Progenitor cell of endocrine pancreas (in vitro differentiated cells): ENCODE data around the gene URGCP. TPM values are rescaled to one million over a fixed set of nuclear protein-coding genes. Genes with fewer than 3 reads are reported as not detected.

Experiments
- DNase-seq: peaks from one replicate; pipeline ENCODE4 v3.0.0; 2021; ENCODE audit warnings: low spot score; ENCODE audit not compliant: unreplicated experiment
- H3K27ac Mint-ChIP-seq: 2 replicates; pipeline ENCODE4 v1.8.0; 2021; ENCODE audit warnings: mild to moderate bottlenecking, moderate library complexity, mixed read lengths
- H3K27me3 Mint-ChIP-seq: 2 replicates; pipeline ENCODE4 v1.8.0; 2021; ENCODE audit warnings: mixed read lengths
- H3K36me3 Mint-ChIP-seq: 2 replicates; pipeline ENCODE4 v1.8.0; 2022; ENCODE audit warnings: mixed read lengths; ENCODE audit not compliant: insufficient read depth
- H3K4me1 Mint-ChIP-seq: 2 replicates; pipeline ENCODE4 v1.8.0; 2021; ENCODE audit warnings: low read depth, mixed read lengths
- H3K4me3 Mint-ChIP-seq: 2 replicates; pipeline ENCODE4 v1.8.0; 2021; ENCODE audit warnings: low read depth, mild to moderate bottlenecking, moderate library complexity, mixed read lengths
- H3K9me3 Mint-ChIP-seq: 2 replicates; pipeline ENCODE4 v1.8.0; 2021; ENCODE audit warnings: low read depth, mixed read lengths
- total RNA-seq: library from RNA; stranded (reverse); gene quantifications from 2 replicates; pipeline ENCODE4 v1.2.1, GENCODE V29; 2021
- TF ChIP-seq, protein P1 (sequence below): fragments of 200-600 bp; sonication (generic); IDR thresholded peaks from one replicate; pipeline ENCODE4 v1.5.0; 2021; ENCODE audit warnings: antibody characterized with exemption, mild to moderate bottlenecking; ENCODE audit not compliant: unreplicated experiment

The URGCP gene
- total RNA-seq, 1 donor from 2014 or later, result 40.0 TPM

GRCh38 chr7:43938892-43939482, 32.6 kb upstream of the URGCP start:
- no peaks in the 10 kb centered on the region for H3K9me3 Mint-ChIP-seq
- no peak overlapping the region for H3K27ac Mint-ChIP-seq

GRCh38 chr7:43937444-43937843, 31.0 kb upstream of the URGCP start:
- no peaks in the 10 kb centered on the region for H3K4me1 Mint-ChIP-seq
- no peaks in the 10 kb centered on the region for H3K9me3 Mint-ChIP-seq
- H3K27me3 Mint-ChIP-seq, result no peaks in the 10 kb centered on the region
- no peaks in the 10 kb centered on the region for H3K36me3 Mint-ChIP-seq
- no peak overlapping the region for H3K27ac Mint-ChIP-seq
- H3K4me3 Mint-ChIP-seq, result no peak overlapping the region
- no peak for DNase-seq
- TF ChIP-seq, protein P1, sequence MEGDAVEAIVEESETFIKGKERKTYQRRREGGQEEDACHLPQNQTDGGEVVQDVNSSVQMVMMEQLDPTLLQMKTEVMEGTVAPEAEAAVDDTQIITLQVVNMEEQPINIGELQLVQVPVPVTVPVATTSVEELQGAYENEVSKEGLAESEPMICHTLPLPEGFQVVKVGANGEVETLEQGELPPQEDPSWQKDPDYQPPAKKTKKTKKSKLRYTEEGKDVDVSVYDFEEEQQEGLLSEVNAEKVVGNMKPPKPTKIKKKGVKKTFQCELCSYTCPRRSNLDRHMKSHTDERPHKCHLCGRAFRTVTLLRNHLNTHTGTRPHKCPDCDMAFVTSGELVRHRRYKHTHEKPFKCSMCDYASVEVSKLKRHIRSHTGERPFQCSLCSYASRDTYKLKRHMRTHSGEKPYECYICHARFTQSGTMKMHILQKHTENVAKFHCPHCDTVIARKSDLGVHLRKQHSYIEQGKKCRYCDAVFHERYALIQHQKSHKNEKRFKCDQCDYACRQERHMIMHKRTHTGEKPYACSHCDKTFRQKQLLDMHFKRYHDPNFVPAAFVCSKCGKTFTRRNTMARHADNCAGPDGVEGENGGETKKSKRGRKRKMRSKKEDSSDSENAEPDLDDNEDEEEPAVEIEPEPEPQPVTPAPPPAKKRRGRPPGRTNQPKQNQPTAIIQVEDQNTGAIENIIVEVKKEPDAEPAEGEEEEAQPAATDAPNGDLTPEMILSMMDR, result no peak

More at GRCh38 chr7:43938892-43939482, 32.6 kb upstream of the URGCP start:
- TF ChIP-seq, protein P1, result no peak
- DNase-seq, result no peak
- Mint-ChIP-seq H3K4me3 (no peak overlapping the region), H3K36me3 (no peaks in the 10 kb centered on the region), H3K27me3 (no peaks in the 10 kb centered on the region), H3K4me1 (peaks cover 7% of the 10 kb centered on the region)

- H3K36me3 Mint-ChIP-seq, result no peaks in the 10 kb centered on the region
- H3K27me3 Mint-ChIP-seq, result no peaks in the 10 kb centered on the region
- TF ChIP-seq, protein P1, result no peak
- no peaks in the 10 kb centered on the region for H3K4me1 Mint-ChIP-seq
- DNase-seq, result no peak
- no peak overlapping the region for H3K27ac Mint-ChIP-seq
- no peaks in the 10 kb centered on the region for H3K9me3 Mint-ChIP-seq
- H3K4me3 Mint-ChIP-seq, result no peak overlapping the region
These were observed 27.6 kb upstream of the URGCP start for GRCh38 chr7:43933902-43934560.

DNA sequence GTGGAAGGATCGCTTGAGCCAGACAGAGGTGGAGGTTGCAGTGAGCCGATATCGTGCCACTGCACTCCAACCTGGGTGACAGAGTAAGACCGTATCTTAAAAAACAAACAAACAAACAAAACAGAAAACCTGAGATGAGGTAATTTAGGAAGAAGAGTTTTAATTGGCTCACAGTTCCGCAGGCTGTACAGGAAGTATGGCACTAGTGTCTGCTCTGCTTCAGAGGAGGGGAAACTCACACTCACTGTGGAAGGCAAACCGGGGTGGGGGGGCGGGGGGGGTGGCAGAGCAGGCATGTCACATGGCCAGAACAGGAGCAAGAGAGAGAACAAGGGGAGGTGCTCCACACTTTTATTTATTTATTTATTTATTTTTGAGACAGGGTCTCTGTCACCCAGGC, 24.9 kb upstream of the URGCP start:
- TF ChIP-seq, protein P1, result no peak
- H3K27me3 Mint-ChIP-seq, result no peaks in the 10 kb centered on the region
- no peak for DNase-seq

DNA sequence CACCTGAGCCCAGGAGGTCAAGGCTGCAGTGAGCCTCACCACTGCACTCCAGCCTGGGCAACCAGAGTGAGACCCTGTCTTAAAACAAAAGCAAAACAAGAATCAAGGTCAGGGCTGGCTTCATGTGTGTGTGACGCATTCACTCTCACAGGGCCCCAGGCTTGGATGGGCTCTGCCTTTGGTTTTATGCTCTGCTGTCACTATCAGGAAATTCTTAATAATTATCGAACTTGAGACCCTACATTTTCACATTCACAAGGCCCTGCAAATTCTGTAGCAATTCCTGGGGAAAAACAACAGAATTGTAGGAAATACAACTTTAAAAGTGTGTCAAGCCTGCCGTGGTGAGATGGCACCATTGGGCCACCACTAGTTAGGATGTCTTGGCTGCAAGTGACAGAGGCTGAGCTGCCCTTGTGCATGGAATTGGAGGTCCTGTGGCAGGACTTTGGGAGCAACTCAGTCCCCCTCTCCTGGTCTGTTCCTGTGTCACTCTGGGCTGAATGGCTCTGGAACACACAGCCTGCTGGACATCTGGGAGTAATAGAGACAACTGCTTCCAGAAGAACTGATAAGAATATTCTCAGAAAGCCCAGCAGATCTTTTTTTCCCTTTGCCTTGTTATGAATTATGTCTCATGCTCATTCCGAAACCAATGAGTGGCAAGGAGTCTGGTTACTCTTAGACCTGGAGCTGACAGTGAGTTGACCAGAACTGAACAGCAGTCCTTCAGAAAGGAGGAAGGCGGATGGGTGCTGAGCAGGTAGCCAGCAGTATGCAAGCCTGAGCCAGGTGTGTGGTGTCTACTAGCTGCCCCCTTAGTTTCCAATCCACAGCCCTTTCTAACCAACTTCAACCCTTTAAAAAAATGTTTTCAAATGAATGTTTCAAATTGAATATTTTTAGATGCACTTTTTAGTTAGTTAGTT, 23.4 kb upstream of the URGCP start:
- TF ChIP-seq, protein P1, result no peak
- Mint-ChIP-seq H3K27me3 (no peaks in the 10 kb centered on the region), H3K4me1 (peaks cover 3% of the 10 kb centered on the region), H3K9me3 (no peaks in the 10 kb centered on the region), H3K27ac (no peak overlapping the region), H3K36me3 (peaks cover 4% of the 10 kb centered on the region), H3K4me3 (no peak overlapping the region)
- no peak for DNase-seq

More for the DNA sequence above, 24.9 kb upstream of the URGCP start:
- no peak overlapping the region for H3K4me3 Mint-ChIP-seq
- no peaks in the 10 kb centered on the region for H3K9me3 Mint-ChIP-seq
- H3K4me1 Mint-ChIP-seq, result peaks cover 3% of the 10 kb centered on the region
- peaks cover 4% of the 10 kb centered on the region for H3K36me3 Mint-ChIP-seq
- peak overlapping the region; percentile 57 for H3K27ac Mint-ChIP-seq
